Daoy (cell line): ENCODE measurements around the gene CXCR6. TPM values are rescaled to one million over a fixed set of nuclear protein-coding genes. Genes with fewer than 3 reads are reported as not detected.

Source experiments
- DNase-seq: peaks from one replicate; pipeline ENCODE4 v3.0.0-alpha.2; 2015; ENCODE audit warnings: low read depth
- total RNA-seq: library from RNA; depleted of rRNA; stranded (reverse); fragments of >200 nt; shearing (Covaris generic); gene quantifications from 2 replicates; pipeline ENCODE4 v1.2.3, GENCODE V29; 2014

CXCR6 gene
- total RNA-seq, 1 experiment from 2014 or later, result not detected

DNA sequence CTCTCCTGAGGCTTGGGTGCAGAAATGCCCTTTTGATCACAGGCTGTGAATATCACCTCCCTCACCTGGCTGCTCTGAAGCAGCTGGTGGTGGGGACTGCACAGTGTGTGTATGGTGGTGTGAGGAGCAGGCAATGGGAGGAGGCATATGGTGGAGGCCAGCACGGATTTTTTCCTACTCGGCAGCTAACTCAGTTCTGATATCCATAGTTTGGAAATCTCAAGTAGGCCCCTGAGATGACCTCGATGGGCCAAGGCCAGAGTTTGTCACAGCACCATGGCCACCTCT is 21.3 kb upstream of the CXCR6 start:
- DNase-seq, result no peak

DNA sequence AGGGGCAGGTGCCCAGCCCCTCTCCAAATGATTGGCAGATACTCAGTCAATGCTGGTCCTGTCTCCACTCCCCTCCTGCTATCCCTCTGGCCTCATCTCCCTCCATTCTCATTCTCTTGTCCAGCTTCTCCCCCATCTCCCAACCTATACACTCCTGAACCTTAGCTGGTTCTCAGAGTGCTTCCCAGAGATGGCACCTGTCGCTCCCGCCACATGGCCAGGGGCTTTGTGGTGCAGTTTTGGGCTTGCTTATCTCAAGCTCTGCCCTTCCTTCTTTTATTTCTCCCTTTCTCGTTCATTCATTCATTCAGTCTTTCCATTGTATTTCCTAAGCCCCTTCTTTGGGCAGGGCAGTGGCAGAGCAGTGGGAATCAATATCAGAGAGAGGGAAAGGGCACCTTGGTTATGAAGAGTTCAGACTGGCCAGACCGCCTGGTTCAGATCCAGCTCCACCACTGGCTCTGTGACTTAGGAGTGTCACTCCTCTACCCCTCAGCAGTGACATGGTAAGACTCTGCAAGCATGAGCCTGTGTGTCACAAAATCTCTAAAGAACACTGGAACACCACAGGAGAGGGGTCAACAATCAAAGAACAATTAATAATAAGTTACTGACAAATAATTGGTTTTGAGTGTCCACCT is 20.2 kb upstream of the CXCR6 start:
- DNase-seq, result no peak

DNA sequence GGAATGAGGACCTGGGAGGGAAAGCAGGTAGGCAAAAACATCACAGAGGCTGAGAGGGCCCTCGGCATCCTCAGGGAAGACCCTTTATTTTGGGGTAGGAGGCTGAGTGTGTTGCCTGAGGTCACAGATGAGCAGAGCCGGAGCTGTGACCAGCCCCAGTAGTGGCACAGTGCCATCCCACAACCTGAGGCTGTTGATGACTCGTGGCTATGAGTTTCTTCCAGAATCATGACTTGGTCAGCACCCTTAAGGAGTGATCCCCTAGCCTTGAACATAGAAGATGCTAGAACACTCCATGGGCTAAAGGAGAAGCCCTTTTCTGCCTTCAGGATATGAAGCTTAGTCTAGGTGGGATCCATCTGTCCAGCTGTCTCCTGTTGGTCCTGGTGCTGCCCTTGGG is 19.5 kb upstream of the CXCR6 start:
- peak; percentile 14 for DNase-seq

DNA sequence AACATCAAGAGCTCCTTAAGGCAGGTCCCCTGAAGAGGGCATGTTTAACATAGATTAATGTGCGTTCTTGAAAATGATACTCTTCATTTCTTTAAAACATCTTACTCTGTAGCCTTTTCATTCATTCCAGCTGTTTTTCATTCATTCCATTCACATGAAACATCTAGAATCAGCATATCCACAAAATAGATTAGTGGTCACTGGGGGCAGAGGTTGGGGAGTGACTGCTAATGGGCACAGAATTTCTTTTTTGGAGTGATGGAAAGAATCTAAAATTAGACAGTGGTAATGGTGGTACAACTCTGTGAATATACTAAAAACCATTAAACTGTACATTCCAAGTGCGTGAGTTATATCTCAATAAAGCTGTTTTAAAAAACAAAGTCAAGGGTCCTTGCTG is 15.4 kb upstream of the CXCR6 start:
- no peak for DNase-seq

DNA sequence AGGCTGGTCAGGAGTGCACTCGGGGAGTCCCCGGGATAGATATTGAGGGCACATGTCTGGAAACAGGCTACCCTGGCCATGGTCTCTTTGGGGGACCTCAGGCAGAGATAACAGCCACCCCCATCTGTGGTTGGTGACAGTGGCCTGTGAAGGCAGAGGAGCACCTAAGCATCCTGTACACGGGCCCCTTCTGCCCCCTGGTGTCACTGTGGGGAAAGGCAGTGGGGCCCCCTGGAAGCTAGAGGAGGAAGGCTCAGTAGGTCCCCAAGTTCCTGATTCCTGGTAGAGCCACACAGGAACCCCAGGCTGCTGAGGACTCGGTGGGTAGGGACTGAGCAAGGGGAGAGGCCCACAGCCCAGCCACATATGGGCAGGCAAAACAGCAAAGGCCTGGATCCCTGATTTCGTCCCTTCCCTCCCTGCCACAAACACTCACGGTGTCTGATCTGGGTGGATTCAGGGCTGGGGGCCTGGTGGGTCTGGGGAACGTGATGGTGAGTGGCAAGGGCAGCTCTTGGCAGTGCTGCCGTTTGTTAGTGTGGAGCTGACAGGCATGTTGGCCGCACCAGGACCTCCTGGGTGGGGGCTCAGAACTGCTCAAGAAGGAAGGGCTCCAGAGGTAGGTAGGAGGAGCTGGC is 14.1 kb upstream of the CXCR6 start:
- peak; percentile 29 for DNase-seq

GRCh38 chr3:45931496-45931895 is 11.8 kb upstream of the CXCR6 start:
- no peak for DNase-seq

- no peak for DNase-seq
Observed at GRCh38 chr3:45932112-45932511, 11.2 kb upstream of the CXCR6 start.

DNA sequence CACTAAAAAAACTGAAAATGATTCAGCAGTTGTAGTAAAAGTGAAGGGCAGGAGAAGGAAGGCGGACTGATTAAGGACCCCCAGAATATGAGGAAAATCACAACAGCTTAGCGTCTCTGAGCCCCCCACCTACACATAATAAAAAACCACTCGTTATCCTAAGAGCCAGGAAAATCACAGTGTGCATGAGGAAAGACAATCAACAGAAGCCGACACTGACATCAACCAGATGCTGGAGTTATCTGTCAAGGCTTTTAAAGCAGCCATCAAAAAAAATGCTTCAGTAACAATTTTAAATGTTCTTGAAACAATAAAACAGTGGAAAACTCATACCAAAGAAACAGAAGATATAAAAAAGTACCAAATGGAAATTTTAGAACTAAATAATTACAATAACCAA is 9.7 kb upstream of the CXCR6 start:
- no peak for DNase-seq

DNA sequence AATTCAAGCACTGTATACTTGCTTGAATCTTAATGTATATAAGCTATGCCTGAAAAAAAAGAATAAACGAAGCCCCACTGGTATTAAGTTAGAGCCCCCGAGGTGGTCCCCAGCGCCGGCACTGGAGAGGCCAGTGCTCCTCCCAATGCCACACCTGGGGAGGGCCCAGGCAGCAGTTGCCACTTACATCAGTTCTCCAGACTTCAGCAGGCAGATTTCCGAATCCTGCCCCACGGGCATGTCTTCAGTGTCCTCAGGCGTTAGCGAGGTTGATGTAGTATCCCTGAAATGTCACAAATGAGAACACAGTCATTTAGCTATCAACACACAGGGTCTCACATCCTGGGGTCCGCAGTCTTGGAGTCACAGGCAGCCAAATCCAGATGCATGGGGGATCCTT is 7.0 kb upstream of the CXCR6 start:
- DNase-seq, result no peak

- no peak for DNase-seq
Observed at GRCh38 chr3:45937206-45938042, 5.8 kb upstream of the CXCR6 start.

DNA sequence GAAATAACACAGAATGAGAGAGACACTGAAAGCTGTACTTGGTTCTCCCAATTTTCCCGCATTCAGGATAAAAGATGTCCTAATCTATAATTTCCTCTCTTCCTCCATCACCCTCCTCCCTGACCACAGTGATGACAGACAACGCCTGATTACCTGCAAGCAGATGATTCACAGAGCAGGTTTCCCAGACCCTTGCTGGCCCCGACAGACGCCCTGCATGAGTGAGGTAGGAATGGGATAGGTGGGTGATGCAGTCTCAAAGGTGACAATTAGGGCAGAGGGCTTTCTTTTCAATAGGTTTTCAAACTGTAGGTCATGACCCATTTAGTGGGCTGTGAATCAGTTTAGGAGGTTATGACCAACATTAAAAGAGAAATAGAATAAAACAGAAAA is 5.2 kb upstream of the CXCR6 start:
- DNase-seq, result no peak

DNA sequence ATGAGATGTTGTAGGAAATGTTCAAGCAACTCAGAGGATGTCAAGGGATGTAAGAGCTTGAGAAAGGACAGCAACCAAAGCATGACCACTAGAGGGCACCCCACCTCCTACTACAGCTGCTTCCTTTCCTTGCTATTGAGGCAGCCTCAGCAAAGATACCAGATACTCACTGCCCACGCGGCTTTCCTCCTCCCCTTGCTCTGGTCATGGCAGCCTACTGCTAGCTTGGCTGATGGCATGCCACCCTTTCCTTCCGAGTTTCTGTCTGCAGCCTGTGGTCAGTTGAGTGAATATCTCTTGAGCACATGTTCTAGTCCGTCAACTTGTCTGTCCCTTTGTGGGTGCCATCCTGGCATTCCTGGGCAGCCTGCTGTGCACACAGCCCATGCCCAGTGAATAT is 4.4 kb upstream of the CXCR6 start:
- DNase-seq, result peak; percentile 71

DNA sequence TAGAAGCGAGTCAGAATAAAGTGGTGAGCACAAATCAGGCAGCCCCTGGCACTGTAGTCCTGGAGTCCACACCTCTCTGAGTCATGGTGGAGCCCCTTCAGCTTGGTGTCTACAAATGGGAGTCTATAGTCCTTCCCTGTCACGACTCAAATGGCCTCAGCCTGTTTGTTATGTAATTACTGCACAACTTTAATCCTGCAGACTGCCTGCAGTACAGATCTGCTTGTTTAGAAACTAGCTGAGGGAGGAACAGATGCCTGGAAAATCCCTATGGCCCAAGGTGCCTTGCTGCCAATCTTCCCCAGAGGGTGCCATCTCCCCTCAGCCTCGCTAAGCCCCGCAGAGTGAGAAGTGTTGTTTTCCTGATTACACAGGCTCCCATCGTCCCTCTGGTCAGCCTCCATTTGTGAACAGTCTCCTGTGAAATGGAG is 3.9 kb upstream of the CXCR6 start:
- DNase-seq, result no peak

GRCh38 chr3:45940004-45940780 is 3.1 kb upstream of the CXCR6 start:
- DNase-seq, result no peak

- no peak for DNase-seq
Observed at GRCh38 chr3:45940781-45941365, 2.4 kb upstream of the CXCR6 start.

DNA sequence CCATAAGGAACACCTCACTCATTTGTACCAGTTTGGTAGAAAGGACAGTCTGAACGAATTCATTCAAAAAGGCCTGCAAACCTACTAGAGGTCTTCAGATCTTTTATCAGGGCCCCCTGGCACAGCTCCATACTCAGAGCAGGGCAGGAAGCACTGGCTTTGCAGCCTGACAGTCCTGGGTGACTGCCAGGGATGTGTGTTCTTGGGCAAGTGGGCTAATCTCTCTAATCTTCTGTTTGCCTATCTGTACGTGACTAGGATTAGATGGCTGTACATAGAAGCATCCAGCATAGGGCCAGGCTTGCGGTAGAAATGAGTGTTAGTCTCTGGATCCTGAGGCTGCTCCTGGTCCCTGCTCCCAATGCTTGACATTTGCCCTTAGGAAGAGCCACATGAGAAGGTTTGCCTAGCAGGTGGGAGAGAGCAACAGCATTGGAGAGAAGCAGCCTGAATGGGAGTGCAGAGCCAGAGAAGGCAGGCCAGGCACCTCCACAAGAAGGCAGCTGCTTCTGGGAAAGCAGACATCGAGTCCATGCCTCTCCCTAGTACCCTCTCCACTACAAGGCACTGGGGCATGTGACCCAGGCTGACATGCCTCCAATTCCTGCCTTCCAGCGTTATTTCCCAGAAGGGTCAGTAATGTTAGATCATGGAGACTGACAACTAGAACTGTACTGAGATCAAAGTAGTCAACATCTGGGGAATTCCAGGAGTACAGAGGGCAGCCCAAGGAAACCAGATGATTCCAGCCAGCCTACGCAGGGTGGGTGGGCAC is 1.0 kb upstream of the CXCR6 start:
- no peak for DNase-seq

DNA sequence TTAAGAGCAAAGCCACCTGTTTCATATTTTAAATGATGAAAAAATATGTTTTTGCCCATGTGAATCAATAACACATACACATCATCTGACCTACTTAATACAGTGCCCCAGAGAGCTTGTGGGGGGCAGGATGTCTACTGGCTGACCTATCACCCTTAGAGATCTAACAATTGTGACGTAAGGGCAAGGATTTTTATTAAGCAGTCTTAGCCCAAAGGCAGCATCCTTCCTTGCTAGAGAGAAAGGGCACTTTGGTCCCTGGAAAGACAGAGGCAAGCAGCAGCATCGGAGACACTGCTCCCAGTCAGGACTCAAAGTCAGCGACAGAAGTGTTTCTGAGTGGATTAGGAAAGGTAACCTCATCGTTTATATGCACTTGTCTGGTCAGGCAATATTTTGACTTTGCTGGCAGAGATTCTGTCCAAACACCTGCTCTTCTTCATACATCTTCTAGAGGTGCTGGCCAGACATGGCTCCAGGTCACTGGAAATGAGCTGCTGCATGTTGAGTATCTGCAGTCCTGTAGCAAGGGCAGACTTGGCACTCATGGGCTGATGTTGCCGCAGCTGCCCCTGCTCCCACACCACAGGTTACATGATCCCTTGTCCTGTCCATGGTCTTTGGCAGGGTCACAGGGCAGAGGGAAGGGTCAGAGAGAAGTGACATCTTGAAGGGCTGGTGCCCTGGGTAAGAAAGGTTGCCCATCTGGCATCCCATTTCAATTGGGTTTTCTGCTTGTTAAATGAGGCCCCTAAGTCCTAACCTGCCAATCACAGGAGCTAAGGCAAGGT is 1.8 kb downstream of the CXCR6 start:
- DNase-seq, result no peak

- DNase-seq, result no peak
Observed at GRCh38 chr3:45946307-45946706, 3.0 kb downstream of the CXCR6 start.

- DNase-seq, result no peak
Observed at GRCh38 chr3:45946875-45947274, 3.6 kb downstream of the CXCR6 start.

DNA sequence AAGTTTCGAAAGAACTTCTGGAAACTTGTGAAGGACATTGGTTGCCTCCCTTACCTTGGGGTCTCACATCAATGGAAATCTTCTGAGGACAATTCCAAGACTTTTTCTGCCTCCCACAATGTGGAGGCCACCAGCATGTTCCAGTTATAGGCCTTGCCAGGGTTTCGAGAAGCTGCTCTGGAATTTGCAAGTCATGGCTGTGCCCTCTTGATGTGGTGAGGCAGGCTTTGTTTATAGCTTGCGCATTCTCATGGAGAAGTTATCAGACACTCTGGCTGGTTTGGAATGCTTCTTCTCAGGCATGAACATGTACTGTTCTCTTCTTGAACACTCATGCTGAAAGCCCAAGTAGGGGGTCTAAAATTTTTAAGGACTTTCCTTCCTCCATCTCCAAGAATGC is 4.1 kb downstream of the CXCR6 start:
- no peak for DNase-seq
